NCI-H146 treated with DMSO at 0.1 percent for 48 hours (cell line): ENCODE measurements around the gene SPDYE4.

Experiments used
- DNase-seq: peaks from one replicate; lab custom pipeline; 2025; ENCODE audit not compliant: unreplicated experiment; lab: John Stamatoyannopoulos, UW

Gene SPDYE4

DNA sequence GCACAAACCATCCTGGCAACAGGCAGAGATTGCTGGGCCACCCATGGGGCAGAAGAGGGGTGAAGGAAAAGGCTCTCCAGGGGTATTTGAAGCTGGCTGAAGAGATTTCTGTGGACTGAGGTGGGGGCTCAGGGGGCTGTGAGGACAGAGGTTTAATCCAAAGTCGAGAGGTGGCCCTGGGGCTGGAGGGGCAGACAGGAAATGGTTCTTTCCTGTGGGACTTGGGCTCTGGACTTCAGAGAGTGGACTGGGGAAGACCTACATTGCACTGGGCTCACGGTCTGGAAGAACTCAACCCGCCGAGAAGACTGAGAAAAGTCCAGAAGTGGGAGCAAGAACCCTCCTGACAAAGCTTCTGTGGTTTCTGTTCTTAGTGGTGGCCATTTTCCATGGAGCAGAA is 16.6 kb downstream of the SPDYE4 start:
- no peak for DNase-seq

DNA sequence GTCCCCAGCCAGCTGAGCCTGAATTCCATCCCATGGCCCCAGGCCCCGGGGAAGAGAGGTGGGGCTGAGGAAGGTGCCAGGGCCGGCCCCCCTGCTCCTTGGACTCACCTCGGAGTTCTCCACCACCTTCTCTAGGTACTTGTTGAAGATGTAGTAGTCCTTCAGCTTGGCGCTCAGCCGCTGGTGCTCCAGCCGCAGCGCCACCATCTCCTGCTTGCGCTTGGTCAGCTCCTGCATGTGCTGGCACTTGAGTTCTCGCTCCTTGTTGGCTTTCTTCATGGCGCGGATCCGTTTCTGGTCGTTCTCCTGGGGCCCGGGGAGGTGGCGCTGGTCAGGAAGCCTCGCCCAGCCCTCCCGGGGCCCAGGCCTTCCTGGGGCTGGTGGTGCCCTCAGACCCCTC is 17.0 kb downstream of the SPDYE4 start:
- no peak for DNase-seq

DNA sequence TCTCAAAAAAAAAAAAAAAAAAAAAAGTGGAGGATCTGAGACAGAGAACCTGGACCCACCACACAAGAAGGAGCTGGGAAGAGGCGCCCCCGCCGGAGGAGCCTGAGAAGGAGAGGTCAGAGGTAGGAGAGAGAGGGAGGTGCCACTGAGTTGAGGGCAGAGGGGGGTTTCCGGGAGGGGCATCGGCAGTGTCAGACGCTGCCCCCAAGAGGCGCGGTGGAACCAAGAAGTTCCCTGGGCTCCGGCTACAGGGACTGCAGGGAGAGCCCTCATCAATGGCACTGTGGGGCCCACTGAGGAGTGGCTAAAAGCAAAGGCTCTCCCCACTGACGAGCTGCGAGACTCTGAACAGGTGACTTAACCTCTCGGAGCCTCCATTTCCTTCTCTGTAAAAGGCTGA is 17.9 kb downstream of the SPDYE4 start:
- DNase-seq = no peak

DNA sequence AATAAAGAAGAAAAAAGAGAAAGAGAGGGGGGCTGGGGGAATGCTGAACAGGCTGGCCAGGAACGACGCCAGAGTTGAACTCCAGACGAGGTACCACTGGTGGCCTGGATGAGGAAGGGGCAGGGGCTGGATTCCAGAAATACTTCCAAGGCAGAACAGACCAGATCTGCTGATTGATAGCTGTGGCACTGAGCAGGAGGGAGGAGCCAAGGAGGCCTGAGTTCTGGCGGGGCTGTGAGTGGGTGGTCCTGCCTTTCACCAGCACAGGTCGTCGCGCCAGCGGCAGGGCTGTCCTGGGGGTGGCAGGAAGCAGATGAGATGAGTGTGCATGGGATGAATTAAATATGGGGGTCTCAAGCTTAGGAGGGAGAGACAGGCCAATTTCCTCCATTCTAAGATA is 19.2 kb downstream of the SPDYE4 start:
- DNase-seq = no peak

DNA sequence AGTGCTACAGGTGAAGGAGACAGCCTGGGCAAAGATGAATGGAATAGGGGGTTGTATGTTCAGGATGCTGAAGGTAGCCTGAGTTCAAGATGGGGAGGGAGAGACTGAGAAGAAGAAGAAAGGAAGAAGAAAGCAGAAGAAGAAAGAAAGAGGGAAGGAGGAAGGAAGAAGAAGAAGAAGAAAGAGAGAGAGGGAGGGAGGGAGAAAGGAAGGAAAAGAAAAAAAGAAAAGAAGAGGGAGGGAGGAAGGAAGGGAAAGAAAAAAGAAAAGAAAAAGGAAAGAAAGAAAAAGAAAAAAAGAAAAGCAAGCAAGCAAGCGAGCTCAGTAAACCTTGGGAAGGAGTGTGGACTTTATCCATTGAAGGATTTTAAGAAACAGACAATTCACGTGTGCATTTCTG is 21.6 kb downstream of the SPDYE4 start:
- no peak for DNase-seq

DNA sequence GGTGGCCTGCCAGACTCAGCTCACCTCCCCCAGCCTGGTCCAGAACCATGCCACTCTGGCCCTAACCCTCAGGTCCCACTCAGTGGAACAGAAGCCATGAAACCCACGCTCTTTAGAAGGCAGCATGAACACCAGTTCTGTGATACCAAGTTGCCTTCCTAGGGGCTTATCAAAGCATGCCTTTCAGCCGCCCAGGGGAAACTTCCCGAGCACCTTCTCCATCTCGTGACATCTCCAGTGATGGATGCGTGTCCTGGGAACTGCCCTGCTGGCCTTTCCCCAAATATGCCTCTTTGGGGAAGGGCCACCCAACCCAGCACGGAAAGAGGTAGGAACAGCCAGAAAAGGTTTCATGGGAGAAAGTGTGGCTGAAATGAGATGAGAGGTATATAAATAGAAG is 22.0 kb downstream of the SPDYE4 start:
- no peak for DNase-seq

DNA sequence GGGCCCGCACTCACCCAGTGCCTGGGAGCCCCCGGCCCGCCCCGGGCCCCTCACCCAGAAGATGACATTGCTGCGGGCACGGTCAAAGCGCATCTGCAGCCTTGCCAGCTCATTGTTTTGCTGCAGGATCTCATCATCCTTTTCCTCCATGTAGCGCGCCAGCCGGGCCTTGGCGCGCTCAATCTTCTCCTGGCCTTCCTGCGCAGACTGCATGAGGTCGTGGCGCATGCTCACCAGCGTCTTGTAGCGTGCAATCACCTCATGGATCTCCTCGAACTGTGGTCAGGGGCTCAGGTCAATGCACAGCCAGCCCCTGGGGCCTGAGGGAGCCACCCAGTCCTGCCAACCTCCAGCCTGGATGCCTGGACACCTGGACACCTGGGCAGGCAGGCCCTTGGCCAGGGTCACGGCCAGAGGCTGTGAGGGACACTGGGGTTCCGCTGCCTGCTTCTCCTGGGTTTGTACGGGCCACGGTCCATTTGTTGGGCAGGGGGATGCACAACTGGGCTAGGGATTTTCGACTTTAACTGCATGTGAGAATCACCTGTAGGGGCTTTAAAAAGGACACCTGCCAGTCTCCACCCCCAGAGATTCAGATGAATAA is 22.9 kb downstream of the SPDYE4 start:
- DNase-seq = no peak

DNA sequence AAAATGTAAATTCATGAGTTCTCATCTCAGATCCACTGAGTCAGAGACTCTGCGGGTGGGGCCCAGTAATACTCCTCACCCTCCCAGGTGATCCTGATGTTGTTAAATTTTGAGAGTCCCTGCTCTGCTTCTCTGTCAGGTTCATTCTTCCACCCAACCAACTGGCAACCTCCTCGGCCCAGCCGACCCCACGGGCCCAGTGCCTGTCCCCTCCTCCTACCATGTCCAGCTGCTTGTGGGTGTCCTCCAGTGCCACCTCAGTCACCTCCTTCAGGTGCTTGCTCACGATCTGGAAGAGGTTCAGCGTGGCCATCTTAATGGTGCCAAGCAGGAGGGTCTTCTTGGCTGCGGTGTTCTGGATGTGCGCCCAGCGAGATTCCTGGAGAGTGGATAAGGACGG is 23.5 kb downstream of the SPDYE4 start:
- DNase-seq = no peak

DNA sequence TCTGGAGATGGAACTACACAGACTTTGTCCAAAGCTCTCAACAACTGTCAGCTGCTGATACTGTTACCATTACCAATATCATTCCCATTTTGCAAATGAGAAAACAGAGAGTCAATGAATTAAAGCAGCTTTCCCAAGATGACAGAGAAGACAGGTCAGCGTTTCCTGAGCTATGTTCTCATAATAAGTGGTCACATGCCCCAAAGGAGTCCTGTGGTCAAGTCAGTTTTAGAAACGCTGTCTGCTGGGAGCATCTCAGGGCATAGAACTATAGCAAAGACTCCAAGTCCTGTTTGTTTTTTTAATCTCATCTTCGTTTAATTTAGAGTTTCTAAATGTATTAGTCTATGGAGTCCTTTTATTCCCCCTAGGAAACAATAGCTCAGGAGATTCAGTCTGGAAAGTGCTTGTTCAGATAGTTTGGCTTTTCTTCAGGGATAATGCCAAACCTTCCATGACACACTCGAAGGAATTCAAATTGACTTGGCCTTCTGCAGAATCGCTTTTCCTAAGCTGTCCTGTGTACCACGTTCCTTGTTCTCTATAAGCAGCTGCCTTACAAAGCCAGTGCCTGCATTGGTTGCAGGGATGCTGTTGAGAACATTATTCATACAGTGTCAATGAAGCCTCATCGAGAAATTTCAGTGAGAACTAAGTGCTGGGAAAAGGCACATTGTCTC is 25.8 kb downstream of the SPDYE4 start:
- no peak for DNase-seq

DNA sequence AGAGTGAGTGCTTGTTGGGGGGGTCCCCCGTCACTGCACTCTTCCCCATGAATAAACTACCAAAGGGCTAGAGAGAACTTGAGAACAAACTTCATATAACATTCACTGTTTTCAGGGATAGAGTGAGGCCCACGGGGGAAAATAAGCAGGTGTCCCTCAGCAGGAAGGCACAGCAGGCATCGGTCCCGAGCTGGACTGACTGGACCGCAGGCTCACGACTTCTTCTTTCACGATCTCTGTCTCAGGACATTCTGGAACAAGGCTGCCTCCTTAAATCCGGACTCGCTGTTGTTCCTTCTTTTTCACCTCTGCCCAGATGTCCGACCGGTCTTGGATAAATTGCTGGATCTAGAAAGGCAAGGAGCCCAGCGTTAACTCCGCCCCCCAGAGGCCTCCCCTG is 28.5 kb downstream of the SPDYE4 start:
- no peak for DNase-seq

DNA sequence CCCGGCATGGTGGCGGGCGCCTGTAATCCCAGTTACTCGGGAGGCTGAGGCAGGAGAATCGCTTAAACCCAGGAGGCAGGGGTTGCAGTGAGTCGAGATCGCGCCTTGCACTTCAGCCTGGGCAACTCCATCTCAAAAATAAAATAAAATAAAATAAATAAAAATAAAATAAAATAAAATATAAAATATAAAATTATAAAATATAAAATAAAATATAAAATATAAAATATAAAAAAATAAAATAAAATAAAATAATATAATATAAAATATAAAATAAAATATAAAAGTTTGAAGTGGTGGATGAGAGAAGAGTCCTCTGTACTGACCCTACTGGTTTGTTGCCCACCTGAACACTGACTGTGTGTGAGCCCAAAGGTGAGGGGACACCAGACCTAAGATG is 28.9 kb downstream of the SPDYE4 start:
- DNase-seq = no peak

DNA sequence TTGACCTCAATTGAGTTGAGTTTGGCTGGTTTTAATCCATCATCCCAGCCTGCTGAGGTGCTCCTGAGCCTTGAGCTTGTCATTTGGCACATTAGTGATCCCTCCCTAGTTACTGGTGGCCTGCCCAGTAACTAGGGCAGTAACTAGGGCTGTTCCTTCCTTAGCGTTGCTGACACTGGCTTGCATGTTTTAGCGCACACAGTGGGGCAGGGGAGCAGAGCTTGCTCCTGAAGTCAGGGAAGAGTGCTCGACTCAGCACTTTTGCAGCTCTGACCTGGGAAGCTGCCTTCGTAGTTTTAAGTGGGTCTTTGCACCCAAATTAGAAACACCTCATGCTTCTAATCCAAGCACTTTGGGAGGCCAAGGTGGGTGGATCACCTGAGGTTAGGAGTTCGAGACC is 29.4 kb downstream of the SPDYE4 start:
- no peak for DNase-seq

DNA sequence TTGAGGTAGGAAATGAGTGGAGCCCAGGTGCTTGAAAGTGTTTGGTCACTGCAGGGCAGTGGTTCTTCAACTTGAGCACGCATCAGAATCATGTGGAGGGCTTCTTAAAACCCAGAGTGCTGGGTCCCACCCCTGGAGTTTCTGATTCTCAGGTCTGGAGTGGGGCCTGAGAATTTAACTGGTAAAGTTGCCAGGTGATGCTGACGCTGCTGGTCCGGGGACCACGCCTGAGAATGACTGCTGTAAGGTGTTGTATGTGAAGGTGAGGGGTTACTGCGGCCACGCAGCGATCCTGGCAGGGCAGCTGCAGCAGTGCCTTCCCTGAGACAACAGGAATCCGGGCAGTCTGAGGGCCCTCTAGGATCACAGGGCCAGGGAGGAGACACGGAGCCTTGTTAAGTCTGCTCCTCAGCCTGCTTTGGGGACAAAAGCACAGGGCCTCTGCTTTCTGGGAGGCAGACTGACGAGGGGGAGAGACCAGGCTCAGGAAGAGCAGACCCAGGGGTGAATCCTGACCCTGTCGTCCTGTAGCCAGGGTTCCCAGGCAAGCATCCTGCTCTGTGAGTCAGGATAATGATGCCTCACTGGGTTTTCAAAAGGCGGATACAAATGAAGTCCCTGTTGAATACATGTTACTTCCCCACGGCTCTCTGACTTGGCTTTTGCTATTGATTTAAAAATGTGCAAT is 30.0 kb downstream of the SPDYE4 start:
- no peak for DNase-seq

DNA sequence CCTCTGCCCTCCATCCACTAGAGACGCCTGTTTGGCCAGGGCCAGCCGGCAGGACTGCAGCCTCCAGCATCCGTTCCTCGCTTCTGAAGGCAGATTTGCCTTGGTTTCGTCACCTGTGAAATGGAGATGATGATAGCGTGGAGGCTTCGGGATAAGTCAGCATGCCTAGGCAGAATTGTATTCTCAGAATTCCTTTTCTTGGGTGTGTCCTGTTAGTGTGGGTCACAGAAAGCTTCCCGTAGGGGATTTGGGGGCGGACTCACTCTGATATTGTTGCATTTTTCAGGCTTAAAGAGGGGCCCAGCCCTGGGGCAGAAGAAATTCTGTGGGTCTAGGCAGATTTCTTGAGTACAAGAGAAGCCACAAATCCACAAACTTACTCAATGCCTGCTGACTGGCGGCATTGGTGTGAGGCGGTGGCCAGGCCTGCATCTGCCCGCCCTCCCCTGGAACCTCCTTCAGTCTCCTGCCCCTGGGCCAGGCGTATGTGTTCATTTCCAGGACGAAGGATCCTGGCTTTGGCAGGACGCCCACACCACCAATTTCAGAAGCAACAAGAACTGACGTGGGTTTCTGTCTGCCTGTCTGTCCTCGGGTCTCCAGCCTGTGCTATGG is 31.3 kb downstream of the SPDYE4 start:
- DNase-seq = no peak

DNA sequence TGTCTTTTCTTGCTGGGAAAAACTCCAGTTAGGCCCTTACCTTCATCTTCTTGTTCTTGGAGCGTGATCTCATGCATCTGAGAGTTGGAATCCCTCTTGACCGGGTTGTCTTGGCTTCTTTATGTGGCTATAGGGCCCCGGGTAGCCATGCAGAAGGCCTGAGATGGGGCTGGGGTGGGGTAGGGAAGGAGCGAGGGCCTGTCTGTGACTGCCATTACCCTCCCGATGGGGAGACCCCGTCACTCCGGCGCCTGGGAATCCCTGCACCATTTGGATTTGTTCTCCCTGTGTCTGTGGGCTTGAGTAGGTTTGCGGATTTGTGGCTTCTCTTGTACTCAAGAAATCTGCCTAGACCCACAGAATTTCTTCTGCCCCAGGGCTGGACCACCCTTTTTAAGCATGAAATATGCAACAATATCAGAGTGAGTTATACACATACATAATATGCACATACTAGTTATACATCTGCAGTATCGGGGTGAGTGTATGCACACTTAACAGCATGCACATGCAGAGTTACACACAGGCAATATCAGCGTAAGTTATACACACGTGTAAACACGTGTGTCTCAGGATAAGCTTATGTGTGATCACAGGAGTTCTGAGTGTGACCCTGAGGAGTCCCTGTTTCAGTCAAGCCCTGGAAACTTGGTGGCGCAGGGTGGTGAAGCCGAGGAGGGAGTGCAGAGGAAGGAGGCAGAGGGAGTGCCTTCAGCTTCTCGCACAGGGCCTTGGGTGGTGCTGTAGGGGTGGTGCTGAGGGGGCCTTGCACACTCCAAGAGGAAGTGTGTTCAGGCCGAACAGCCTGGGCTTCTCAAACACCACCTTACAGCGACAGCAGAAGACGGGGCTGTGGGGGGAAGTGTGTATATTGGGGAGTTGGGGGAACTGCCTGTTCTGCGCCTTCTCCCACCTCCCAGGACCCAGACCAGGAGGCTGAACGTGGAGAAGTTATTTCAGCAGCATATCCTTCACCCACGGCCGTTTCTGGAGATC is 32.2 kb downstream of the SPDYE4 start:
- DNase-seq = no peak

DNA sequence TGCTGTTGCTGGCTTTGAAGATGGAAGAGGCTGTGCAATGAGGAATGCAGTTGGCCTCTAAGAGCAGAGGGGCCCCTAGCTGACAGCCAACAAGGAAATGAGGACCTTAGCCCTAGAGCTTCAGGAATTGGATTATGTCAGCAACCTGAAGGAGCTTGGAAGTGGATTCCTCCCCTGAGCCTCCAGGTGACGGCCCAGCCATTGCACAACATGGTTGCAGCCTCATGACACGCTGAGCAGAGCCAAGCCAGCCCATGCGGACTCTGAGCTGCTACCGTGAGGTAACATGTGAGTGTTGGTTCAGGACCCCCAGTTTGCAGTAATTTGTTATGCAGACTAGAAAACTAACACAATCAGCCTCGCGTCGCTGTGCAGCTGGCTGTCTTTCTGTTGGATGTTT is 33.9 kb downstream of the SPDYE4 start:
- DNase-seq = no peak

DNA sequence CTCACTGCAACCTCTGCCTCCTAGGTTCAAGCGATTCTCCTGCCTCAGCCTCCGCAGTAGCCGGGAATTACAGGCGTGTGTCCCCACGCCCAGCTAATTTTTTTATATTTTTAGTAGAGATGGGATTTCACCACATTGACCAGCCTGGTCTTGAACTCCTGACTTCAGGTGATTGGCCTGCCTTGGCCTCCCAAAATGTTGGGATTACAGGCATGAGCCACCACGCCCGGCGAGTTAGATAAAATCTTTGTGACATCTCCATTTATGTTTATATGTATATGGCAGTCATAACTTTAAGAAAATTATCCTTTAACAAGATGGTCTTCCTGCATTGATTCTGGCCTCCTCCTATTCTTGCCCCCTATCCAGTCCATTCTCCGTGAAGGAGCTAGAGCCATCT is 37.8 kb downstream of the SPDYE4 start:
- no peak for DNase-seq

DNA sequence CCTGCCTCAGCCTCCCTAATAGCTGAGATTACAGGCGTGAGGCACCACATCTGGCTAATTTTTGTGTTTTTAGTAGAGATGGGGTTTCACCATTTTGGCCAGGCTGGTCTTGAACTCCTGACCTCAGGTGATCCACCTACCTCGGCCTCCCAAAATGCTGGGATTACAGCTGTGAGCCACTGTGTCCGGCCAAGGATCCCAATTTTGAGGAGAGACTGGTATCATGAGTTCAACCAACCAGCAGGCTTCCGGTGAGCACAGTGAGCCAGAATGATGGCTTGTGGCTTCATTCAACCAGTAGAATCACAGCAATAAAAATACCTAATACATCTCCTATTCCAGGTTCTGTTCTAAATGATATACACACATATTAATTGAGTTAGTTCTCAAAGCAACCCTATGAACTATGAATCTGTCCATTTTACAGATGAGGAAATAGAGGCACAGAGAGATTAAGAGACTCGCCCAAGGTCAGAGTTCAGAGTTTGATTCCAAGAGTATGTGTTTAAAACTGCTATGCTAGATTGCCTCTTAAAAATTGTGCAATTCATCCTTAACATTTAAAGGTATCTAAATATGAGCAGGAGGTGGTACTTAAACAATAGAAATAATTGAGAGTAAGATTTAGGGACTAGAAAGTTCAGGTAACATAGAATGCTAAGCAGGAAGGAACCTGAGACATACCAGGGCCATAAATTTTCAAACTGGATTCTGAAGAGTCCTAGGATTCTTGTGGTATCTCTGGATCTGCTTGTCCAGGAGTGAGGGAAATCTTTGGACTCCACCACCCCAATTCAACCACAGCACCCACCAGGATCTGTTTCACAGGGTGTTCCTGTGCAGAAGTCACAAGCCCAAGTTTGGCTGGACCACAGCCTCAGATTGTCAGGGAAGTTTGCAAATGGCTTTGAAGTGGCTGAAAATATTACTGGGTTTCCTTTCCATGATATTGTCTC is 38.8 kb downstream of the SPDYE4 start:
- no peak for DNase-seq

DNA sequence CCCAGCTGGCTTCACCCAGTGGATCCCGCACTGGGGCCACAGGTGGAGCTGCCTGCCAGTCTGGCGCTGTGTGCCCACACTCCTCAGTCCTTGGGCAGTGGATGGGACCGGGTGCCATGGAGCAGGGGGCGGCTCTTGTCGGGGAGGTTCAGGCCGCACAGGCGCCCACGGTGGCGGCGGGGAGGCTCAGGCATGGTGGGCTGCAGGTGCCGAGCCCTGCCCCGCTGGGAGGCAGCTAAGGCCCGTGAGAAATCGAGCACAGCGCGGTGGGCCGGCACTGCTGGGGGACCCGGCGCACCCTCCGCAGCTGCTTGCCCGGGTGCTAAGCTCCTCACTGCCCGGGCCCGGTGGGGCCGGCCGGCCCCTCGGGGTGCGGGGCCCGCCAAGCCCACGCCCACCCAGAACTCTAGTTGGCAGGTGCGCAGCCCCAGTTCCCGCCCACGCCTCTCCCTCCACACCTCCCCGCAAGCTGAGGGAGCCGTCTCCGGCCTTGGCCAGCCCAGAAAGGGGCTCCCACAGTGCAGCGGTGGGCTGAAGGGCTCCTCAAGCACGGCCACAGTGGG is 40.3 kb downstream of the SPDYE4 start:
- DNase-seq = no peak

DNA sequence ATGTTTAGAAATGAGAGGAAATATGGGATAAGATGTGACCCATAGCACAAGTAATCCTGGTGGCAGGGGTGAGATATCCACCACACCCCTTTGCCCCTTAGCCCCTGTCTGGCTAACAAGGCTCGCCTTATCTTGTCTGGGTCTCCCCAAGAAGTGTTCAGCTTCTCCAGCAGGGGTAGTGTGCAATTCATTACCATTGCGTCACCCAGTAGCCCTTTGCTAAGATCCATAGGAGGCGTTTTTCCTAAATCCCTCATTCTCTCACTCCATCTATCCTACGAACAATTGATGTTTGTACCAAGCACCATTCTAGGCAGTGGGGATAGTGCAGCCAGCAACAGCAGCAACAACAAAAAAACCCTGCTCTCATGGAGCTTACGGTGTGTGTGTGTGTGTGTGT is 44.5 kb downstream of the SPDYE4 start:
- DNase-seq = no peak
